Measurements from ENCODE around the gene RRAS.

GRCh38 chr19:49689133-49690078 lies 49.5 kb upstream of the RRAS start, which contains the start of gene ADM5:
- TF ChIP-seq, protein P1, sequence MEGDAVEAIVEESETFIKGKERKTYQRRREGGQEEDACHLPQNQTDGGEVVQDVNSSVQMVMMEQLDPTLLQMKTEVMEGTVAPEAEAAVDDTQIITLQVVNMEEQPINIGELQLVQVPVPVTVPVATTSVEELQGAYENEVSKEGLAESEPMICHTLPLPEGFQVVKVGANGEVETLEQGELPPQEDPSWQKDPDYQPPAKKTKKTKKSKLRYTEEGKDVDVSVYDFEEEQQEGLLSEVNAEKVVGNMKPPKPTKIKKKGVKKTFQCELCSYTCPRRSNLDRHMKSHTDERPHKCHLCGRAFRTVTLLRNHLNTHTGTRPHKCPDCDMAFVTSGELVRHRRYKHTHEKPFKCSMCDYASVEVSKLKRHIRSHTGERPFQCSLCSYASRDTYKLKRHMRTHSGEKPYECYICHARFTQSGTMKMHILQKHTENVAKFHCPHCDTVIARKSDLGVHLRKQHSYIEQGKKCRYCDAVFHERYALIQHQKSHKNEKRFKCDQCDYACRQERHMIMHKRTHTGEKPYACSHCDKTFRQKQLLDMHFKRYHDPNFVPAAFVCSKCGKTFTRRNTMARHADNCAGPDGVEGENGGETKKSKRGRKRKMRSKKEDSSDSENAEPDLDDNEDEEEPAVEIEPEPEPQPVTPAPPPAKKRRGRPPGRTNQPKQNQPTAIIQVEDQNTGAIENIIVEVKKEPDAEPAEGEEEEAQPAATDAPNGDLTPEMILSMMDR (IDR thresholded peaks at IDR 0.05; ENCODE audit: insufficient read depth, low read length, poor library complexity, severe bottlenecking) = peak; percentile 44
- no peak for TF ChIP-seq EZH2phosphoT487 (conservative IDR thresholded peaks at IDR 0.05; ENCODE audit: low read length)

Measured in SU-DHL-6 (cell line).